GM18909 (cell line): Measurements from ENCODE around the gene ARSH.
"Not testable (repeated sequence)": the region's sequence is repeated elsewhere in the genome, so short reads cannot be mapped to it uniquely, and the experiment has no call there.

Experiments
- ATAC-seq: cut with Tn5 transposase; IDR thresholded peaks from one replicate; pipeline ENCODE4 v1.9.1; 2021; ENCODE audit warnings: mild to moderate bottlenecking; ENCODE audit not compliant: unreplicated experiment, poor library complexity

The ARSH gene

GRCh38 chrX:3006495-3006894 lies at the start of gene ARSH:
TSS of gene ARSH (plus strand) at chrX:3006546. CDS start at chrX:3006613, 67 bp downstream.
- ATAC-seq = no peak

GRCh38 chrX:2958199-2958598 lies 48.1 kb upstream of the ARSH start:
- no peak for ATAC-seq

GRCh38 chrX:2960861-2961515 lies 45.4 kb upstream of the ARSH start:
- no peak for ATAC-seq

- ATAC-seq = no peak
These were observed 44.0 kb upstream of the ARSH start for GRCh38 chrX:2962381-2962780.

- ATAC-seq = not testable (repeated sequence)
These were observed 42.9 kb upstream of the ARSH start for GRCh38 chrX:2963449-2963848.

- not testable (repeated sequence) for ATAC-seq
These were observed 42.2 kb upstream of the ARSH start for GRCh38 chrX:2963992-2964794.

- peak; percentile 81 for ATAC-seq
These were observed 40.4 kb upstream of the ARSH start for GRCh38 chrX:2965965-2966364.

- no peak for ATAC-seq
These were observed 39.3 kb upstream of the ARSH start for GRCh38 chrX:2967012-2967411.

- ATAC-seq = no peak
These were observed 38.8 kb upstream of the ARSH start for GRCh38 chrX:2967584-2967983.

- no peak for ATAC-seq
These were observed 38.1 kb upstream of the ARSH start for GRCh38 chrX:2967998-2968909.

- no peak for ATAC-seq
These were observed 37.3 kb upstream of the ARSH start for GRCh38 chrX:2969021-2969420.

- ATAC-seq = no peak
These were observed 34.0 kb upstream of the ARSH start for GRCh38 chrX:2972391-2972790.

GRCh38 chrX:2974961-2975360 lies 31.4 kb upstream of the ARSH start:
- no peak for ATAC-seq

- not testable (repeated sequence) for ATAC-seq
These were observed 27.7 kb upstream of the ARSH start for GRCh38 chrX:2978639-2979038.

- ATAC-seq = no peak
These were observed 22.0 kb upstream of the ARSH start for GRCh38 chrX:2984342-2984741.

- no peak for ATAC-seq
These were observed 16.8 kb upstream of the ARSH start for GRCh38 chrX:2989565-2989964.

GRCh38 chrX:3010532-3010931 lies 4.2 kb downstream of the ARSH start:
- no peak for ATAC-seq

GRCh38 chrX:3017492-3017891 lies 11.1 kb downstream of the ARSH start:
- no peak for ATAC-seq

GRCh38 chrX:3024176-3024575 lies 17.8 kb downstream of the ARSH start:
- ATAC-seq = no peak

- no peak for ATAC-seq
These were observed 19.9 kb downstream of the ARSH start for GRCh38 chrX:3026074-3026815.
